HG03469 (cell line): ENCODE data around the gene HAUS3.
"Not testable (repeated sequence)": the region's sequence is repeated elsewhere in the genome, so short reads cannot be mapped to it uniquely, and the experiment has no call there.

Experiments used
- ATAC-seq: cut with Tn5 transposase; IDR thresholded peaks from one replicate; pipeline ENCODE4 v1.9.1; 2021; ENCODE audit warnings: mild to moderate bottlenecking, moderate library complexity, moderate number of reproducible peaks; ENCODE audit not compliant: unreplicated experiment

The HAUS3 gene

GRCh38 chr4:2276581-2277325, 34.8 kb upstream of the HAUS3 start:
- ATAC-seq: no peak

DNA sequence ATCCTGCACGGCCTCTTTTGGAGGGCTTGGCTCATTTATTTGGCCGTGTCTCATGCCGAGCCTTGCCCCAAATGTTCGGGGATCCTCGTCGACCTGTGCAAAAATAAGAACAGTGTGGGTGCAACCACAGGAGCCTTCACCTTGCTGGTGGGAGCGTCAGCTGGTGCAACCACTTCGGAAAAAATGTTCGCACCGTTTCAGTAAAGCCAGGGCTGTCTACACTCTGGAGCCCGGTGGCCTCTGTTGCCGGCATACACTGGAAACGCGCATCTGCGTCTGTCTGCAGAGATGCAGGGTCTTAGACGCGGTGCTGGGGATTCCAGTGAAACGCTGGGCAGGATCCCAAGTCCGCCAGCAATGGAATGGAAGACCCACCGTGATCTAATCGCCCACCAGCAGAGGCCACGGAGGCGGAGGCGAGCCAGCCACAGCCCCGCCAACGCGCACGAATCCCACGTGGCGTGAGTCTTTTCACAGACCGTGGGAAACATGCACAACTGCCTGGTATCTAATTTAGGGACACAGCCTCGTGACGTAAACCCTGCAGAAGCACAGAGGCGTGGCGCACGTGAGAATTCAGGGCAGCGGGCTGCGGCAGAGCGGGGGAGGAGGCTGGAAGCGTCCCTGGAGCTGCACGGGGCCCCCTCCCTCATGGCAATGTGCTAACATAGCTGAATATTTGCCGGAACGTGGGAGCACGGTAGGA, 33.8 kb upstream of the HAUS3 start:
- ATAC-seq: no peak

- ATAC-seq: not testable (repeated sequence)
These were observed 33.1 kb upstream of the HAUS3 start for GRCh38 chr4:2275044-2275397.

DNA sequence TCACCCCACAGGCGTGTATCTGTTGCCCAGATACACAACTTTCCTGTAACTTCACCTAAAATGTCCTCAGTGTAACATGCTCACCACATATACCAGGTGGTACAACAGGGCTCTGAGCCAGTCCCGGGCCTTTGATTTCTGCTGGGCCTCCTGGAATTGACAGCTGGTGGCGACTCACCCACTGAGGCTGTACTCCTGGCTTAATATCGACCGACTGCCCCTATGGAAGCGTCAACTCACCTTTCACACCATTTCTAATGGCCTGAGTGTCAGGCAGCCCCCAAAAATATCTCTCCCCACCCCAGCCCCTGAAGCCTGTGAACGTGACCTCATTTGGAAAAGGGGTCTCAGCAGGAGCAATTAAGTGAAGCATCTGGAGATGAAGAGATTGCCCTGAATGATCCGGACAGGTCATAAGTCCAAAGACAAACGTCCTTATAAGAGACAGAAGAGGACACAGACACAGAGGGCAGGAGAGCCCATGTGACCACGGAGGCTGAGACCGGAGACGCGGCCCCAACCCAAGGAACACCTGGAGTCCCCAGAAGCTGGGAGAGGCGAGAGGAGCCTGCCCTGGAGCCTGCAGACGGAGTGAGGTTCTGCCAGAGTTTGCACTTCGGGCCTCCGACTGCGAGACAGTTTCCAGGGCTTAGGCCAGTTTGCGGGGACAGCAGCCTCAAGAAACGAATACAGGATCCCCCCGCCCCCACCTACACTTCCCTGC, 32.6 kb upstream of the HAUS3 start:
- ATAC-seq: no peak

DNA sequence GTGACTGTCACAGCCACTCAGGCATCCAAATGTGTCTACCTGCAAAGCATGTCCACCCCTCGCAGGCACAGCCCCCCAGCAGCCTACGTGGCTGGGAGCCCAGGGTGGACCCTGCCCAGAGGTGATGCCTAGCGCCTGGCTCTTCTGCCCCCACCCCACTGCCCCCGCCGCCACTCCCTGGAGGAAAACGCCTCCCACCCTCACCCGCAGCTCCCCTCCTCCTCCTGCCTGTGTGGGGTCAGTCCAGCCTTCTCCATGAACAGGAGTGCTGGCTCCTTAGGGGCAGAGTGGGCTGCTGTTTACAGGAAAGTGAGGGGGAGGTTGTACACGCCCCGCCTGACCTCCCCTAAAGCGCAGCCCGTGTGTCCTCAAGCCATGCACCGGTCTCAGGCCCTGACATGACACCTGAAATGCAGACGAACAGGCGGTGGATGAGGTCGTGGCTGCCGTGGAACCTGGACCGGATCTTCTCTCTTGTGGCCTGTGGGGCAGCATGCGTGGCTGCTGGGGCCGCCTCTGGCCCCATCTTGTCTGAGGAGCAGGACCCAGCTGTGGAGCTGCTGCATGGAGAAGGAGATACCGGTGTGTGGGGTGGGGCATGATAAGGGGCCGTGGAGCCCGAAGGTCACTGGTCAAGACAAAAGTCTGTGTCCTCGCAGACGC, 31.9 kb upstream of the HAUS3 start:
- no peak for ATAC-seq

- ATAC-seq: no peak
These were observed 31.3 kb upstream of the HAUS3 start for GRCh38 chr4:2273221-2273620.

DNA sequence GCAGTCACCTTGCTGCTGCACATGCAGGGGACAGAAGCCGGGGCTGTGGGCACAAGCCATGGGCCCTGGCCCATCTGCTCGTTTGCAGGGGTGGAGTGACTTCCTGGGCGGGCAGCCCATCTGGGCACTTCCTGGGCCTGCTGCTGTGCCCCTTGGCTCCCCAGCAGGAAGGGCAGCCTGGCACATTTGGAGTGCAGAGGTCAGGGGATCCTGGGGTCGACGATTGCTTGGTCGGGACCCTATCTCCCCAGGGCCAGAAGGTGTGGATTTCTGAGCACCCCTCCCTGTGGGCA, 30.9 kb upstream of the HAUS3 start:
- no peak for ATAC-seq

GRCh38 chr4:2272026-2272827, 30.3 kb upstream of the HAUS3 start:
- ATAC-seq: no peak

DNA sequence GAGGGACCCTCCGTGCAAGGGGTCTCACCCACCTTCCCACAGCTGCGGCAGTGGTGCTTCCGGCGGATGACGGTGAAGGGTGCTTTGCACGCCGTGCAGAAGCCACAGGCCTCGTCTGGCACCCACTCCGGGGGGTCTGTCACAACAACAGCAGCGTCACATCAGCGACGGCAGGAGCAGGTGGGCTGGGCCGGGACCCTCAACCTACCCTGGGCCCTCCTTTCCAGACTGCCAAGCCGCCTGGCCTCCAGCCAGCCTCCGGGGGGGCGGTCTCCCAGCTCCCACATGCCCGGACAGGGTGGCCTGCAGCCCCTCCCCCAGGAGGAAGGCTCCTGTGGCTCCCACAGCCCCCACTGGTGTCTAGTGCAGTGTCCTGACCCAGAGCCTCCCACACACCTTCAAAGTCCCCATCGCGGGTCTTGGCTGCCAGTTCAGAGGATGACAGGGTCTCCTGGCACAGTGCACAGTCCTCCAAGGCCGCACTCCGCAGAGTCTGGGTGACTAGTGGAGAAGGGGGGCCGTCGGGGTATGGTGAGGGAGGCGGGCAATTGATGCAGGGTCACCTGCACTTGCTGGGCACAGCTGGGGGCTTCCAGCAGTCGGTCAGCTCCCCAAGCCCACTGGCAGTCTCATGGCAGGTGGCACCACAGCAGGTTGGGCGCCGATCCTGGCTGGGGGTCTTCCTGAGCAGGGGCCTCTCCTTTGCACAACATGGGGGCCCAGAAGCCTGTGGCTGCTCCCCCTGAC, 29.5 kb upstream of the HAUS3 start:
- ATAC-seq: no peak

- ATAC-seq: no peak
These were observed 28.6 kb upstream of the HAUS3 start for GRCh38 chr4:2270341-2271165.

GRCh38 chr4:2269618-2270163, 27.8 kb upstream of the HAUS3 start:
- no peak for ATAC-seq

DNA sequence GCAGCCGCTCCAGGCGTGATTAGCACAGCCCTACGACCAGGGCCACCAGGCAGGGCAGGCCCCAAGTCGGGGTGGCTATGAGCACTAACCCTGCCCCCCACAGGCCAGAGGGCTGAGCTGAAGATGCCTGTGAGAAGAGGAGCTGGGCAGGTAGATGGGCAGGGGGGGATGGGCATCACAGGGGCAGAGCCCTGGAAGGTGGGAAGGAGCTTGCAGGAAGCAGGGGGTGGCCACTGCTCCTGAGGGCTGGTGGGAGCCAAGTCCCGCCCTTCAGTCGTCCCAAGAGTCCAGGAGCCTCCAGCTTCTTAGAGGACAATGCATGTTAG, 27.2 kb upstream of the HAUS3 start:
- ATAC-seq: no peak

DNA sequence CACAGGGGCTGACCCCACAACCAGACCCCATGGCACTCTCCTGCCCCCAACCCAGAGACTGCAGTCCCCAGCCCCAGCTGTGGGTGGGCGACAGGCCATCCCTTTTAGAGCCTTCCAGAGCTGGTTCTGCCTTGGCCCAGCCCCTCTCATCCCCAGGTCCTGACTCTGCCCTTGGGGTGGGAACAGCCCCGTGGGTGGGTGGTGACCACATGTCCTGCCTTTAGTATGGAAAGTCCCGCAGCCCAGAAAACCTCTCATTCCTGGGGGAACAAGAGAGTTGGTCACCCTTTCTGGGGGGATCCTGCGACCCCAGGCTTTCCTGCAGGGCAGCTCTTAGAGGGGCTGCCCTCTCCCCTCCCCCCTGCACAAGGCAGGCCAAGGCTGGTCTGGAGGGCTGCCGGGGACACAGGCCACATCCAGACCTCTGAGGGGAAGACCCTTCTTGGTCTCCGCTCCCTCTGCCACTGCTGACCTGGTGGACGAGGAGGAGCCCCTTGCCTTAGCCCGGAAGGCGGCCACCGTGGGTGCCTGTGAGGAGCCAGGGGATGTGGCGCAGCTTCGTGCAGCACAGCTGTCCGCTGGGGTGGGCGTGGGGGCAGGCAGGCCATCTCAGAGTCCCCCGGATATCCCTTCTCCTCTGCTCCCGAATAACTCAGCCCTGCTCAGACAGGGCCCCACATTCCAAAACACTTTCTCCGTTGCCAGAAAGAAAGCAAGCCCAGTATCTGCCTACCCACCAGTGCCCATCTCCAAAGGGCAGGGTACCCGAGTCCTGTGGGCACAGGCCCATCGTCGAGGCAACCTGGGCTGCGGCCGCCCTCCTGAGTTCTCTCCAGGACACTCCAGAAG, 26.7 kb upstream of the HAUS3 start:
- ATAC-seq: no peak

- ATAC-seq: no peak
These were observed 25.9 kb upstream of the HAUS3 start for GRCh38 chr4:2267841-2268240.

GRCh38 chr4:2267320-2267811, 25.4 kb upstream of the HAUS3 start:
- ATAC-seq: no peak

DNA sequence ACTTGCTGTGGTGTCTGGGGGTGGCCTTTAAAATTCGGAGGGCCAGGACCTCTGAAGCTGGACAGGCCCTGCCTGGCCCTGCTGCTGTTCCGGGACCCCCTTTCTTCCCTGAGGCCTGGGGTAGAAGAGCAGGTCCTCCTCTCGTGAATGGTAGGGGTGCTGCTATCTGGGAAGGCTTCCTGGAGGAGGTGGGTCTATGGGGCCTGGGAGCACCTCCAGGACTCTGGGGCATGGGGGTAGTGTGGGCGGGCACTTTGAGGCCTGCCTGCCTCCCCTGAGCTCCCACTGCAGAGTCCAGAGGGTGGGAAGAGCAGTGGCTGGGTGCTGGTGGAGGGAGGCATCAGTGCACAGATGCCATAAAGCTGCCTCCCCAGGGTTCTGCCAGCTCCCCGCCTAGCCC, 24.9 kb upstream of the HAUS3 start:
- no peak for ATAC-seq

GRCh38 chr4:2266181-2266580, 24.3 kb upstream of the HAUS3 start:
- no peak for ATAC-seq
